Gastroesophageal sphincter (tissue), 3 donors: ENCODE measurements around the gene EXOC3L4.

Source experiments
- CTCF ChIP-seq, 4 experiments: fragments of 200-600 bp in 2 of 4; fragments of 450-650 bp in 2 of 4; sonication (generic) in 1 of 4; IDR thresholded peaks; one replicate each; pipeline ENCODE4 v1.5.1; 2017 to 2019; ENCODE audit warnings: antibody characterized with exemption in 4 of 4, mild to moderate bottlenecking in 2 of 4, moderate library complexity in 2 of 4
- EP300 ChIP-seq: sonication (generic); formaldehyde crosslinking; IDR thresholded peaks from one replicate; pipeline ENCODE4 v1.6.1; 2017; ENCODE audit warnings: antibody characterized with exemption, mild to moderate bottlenecking
- POLR2A ChIP-seq, 2 donors: fragments of 450-650 bp; IDR thresholded peaks; one replicate each; pipeline ENCODE4 v1.6.1; 2017; ENCODE audit warnings: antibody characterized with exemption in 2 of 2, mild to moderate bottlenecking in 2 of 2, moderate library complexity in 1 of 2
- POLR2AphosphoS5 ChIP-seq: sonication (generic); formaldehyde crosslinking; IDR thresholded peaks from one replicate; pipeline ENCODE4 v1.6.1; 2017; ENCODE audit warnings: antibody characterized with exemption

GRCh38 chr14:103141117-103141796 lies 46.7 kb downstream of the EXOC3L4 start:
- peak in 3 of 4 experiments; percentile 22 to 63 (median 44) for TF ChIP-seq CTCF (IDR thresholded peaks at IDR 0.05)
- TF ChIP-seq POLR2A (IDR thresholded peaks at IDR 0.05), result no peak
- TF ChIP-seq POLR2AphosphoS5, result no peak
- TF ChIP-seq EP300, result no peak
